ENCODE data around the gene PKD1L1.
A peak's percentile ranks its signal among the peaks of the same experiment; 100 is the strongest.

Gene PKD1L1

GRCh38 chr7:47763063-47763974 is 184.9 kb downstream of the PKD1L1 start (continued):
- TF ChIP-seq, protein P1, sequence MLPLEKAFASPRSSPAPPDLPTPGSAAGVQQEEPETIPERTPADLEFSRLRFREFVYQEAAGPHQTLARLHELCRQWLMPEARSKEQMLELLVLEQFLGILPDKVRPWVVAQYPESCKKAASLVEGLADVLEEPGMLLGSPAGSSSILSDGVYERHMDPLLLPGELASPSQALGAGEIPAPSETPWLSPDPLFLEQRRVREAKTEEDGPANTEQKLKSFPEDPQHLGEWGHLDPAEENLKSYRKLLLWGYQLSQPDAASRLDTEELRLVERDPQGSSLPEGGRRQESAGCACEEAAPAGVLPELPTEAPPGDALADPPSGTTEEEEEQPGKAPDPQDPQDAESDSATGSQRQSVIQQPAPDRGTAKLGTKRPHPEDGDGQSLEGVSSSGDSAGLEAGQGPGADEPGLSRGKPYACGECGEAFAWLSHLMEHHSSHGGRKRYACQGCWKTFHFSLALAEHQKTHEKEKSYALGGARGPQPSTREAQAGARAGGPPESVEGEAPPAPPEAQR (tag by site-specific recombination; IDR thresholded peaks at IDR 0.05), result no peak
- TF ChIP-seq ZNF473 (tag by site-specific recombination; IDR thresholded peaks at IDR 0.05) (no peak), MEIS1 (CRISPR knock-in tag; IDR thresholded peaks at IDR 0.05; ENCODE audit: borderline replicate concordance) (0 out of 2 replicates have a peak, but pooled peaks have one; percentile 25), ZNF10 (tag by site-specific recombination; IDR thresholded peaks at IDR 0.05) (no peak), ZNF24 (tag by site-specific recombination; IDR thresholded peaks at IDR 0.05) (peak; percentile 86), ELK4 (IDR thresholded peaks at IDR 0.05; ENCODE audit: borderline replicate concordance, low read depth, low read length) (no peak), ZIC2 (tag by site-specific recombination; IDR thresholded peaks at IDR 0.05) (no peak), ZSCAN30 (tag by site-specific recombination; IDR thresholded peaks at IDR 0.05) (no peak), REPIN1 (tag by site-specific recombination; IDR thresholded peaks at IDR 0.05; ENCODE audit: low read depth) (no peak), ZNF768 (tag by site-specific recombination; IDR thresholded peaks at IDR 0.05) (no peak), ZNF214 (tag by site-specific recombination; IDR thresholded peaks at IDR 0.05; ENCODE audit: borderline replicate concordance) (no peak), PBX3 (CRISPR knock-in tag; IDR thresholded peaks at IDR 0.05) (no peak)
- TF ChIP-seq, protein P2, sequence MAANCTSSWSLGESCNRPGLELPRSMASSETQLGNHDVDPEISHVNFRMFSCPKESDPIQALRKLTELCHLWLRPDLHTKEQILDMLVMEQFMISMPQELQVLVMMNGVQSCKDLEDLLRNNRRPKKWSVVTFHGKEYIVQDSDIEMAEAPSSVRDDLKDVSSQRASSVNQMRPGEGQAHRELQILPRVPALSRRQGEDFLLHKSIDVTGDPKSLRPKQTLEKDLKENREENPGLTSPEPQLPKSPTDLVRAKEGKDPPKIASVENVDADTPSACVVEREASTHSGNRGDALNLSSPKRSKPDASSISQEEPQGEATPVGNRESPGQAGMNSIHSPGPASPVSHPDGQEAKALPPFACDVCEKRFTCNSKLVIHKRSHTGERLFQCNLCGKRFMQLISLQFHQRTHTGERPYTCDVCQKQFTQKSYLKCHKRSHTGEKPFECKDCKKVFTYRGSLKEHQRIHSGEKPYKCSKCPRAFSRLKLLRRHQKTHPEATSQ (tag by site-specific recombination; IDR thresholded peaks at IDR 0.05), result no peak

- ChIA-PET POLR2A (no interaction called here), CTCF (no interaction called here)
- Histone ChIP-seq H3K4me3 (ENCODE audit: low read depth, low read length) (no peak overlapping the region), H3K36me3 (ENCODE audit: control insufficient read depth in 2 of 2, insufficient read depth in 1 of 2, low read length in 2 of 2) (no peaks in the 10 kb centered on the region), H3K9me3 (ENCODE audit: control insufficient read depth, insufficient read depth, low read depth, low read length) (no peaks in the 10 kb centered on the region), H3K4me1 (ENCODE audit: control insufficient read depth, insufficient read depth, low read length) (peaks cover 3% of the 10 kb centered on the region), H3K27ac (ENCODE audit: extremely low read depth, low read depth, low read length) (peak overlapping the region; percentile 38; the same call in 1 of the 2 replicates)
- TF ChIP-seq ZNF394 (tag by site-specific recombination; IDR thresholded peaks at IDR 0.05; ENCODE audit: borderline replicate concordance) (no peak), ZFP69B (tag by site-specific recombination; IDR thresholded peaks at IDR 0.05) (no peak), ZNF169 (tag by site-specific recombination; IDR thresholded peaks at IDR 0.05) (no peak), ZNF791 (tag by site-specific recombination; IDR thresholded peaks at IDR 0.05) (no peak), ZNF473 (tag by site-specific recombination; IDR thresholded peaks at IDR 0.05) (no peak), ZNF843 (tag by site-specific recombination; IDR thresholded peaks at IDR 0.05) (no peak), ZBTB44 (tag by site-specific recombination; IDR thresholded peaks at IDR 0.05) (no peak), OVOL3 (tag by site-specific recombination; IDR thresholded peaks at IDR 0.05) (no peak), ZNF510 (tag by site-specific recombination; IDR thresholded peaks at IDR 0.05; ENCODE audit: insufficient replicate concordance) (no peak), ZNF23 (tag by site-specific recombination; IDR thresholded peaks at IDR 0.05; ENCODE audit: borderline replicate concordance) (no peak), ZNF223 (tag by site-specific recombination; IDR thresholded peaks at IDR 0.05) (no peak), ZNF391 (tag by site-specific recombination; IDR thresholded peaks at IDR 0.05; ENCODE audit: borderline replicate concordance, low read depth) (no peak), YY1 (tag by site-specific recombination; IDR thresholded peaks at IDR 0.05) (no peak), ELK4 (IDR thresholded peaks at IDR 0.05; ENCODE audit: borderline replicate concordance, low read depth, low read length) (no peak), FEZF1 (tag by site-specific recombination; IDR thresholded peaks at IDR 0.05) (no peak), ZNF548 (tag by site-specific recombination; IDR thresholded peaks at IDR 0.05) (no peak), KLF9 (tag by site-specific recombination; IDR thresholded peaks at IDR 0.05; ENCODE audit: low read depth) (no peak)
Observed at GRCh38 chr7:47762746-47763062, 185.6 kb downstream of the PKD1L1 start.

Data from HEK293 (cell line).